Measurements from ENCODE around the gene BMP7. TPM values are rescaled to one million over a fixed set of nuclear protein-coding genes. Genes with fewer than 3 reads are reported as not detected.

Gene BMP7
- total and polyA plus RNA-seq, 2 of the 13 experiments (the other 11 are each of a cell fraction or from before 2014, with no cell fraction given): not detected

GRCh38 chr20:57263801-57264792 is 2.3 kb downstream of the BMP7 start (continued):
- no peak; the same call in 1 of the 2 replicates for TF ChIP-seq ZNF281 (CRISPR knock-in tag; IDR thresholded peaks at IDR 0.05; ENCODE audit: borderline replicate concordance)
- TF ChIP-seq FLYWCH1 (CRISPR knock-in tag; IDR thresholded peaks at IDR 0.05): no peak
- TF ChIP-seq ZNF569 (CRISPR knock-in tag; IDR thresholded peaks at IDR 0.05; ENCODE audit: borderline replicate concordance): no peak
- TF ChIP-seq ADNP (CRISPR knock-in tag; IDR thresholded peaks at IDR 0.05): no peak
- TF ChIP-seq ZKSCAN5 (CRISPR knock-in tag; IDR thresholded peaks at IDR 0.05): no peak
- TF ChIP-seq, protein P1, sequence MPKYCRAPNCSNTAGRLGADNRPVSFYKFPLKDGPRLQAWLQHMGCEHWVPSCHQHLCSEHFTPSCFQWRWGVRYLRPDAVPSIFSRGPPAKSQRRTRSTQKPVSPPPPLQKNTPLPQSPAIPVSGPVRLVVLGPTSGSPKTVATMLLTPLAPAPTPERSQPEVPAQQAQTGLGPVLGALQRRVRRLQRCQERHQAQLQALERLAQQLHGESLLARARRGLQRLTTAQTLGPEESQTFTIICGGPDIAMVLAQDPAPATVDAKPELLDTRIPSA (CRISPR knock-in tag; IDR thresholded peaks at IDR 0.05; ENCODE audit: borderline replicate concordance): no peak
- no peak for TF ChIP-seq HOXD1 (CRISPR knock-in tag; IDR thresholded peaks at IDR 0.05)
- no peak for TF ChIP-seq SOX13 (IDR thresholded peaks at IDR 0.05)
- peak in 1 of 2 experiments; percentile 73; a peak in 2 of 4 replicates for TF ChIP-seq SOX13 (CRISPR knock-in tag; conservative IDR thresholded peaks at IDR 0.05 in 1 of 2, IDR thresholded peaks at IDR 0.05 in 1 of 2)
- no peak for TF ChIP-seq RFXAP (CRISPR knock-in tag; IDR thresholded peaks at IDR 0.05; ENCODE audit: borderline replicate concordance)
- no peak for TF ChIP-seq SNRNP70 (IDR thresholded peaks at IDR 0.05; ENCODE audit: low read depth, low read length)
- no peak for TF ChIP-seq MZF1 (CRISPR knock-in tag; IDR thresholded peaks at IDR 0.05; ENCODE audit: borderline replicate concordance)
- TF ChIP-seq FOXA3 (CRISPR knock-in tag; IDR thresholded peaks at IDR 0.05): peak; percentile 93
- TF ChIP-seq ELK4 (CRISPR knock-in tag; IDR thresholded peaks at IDR 0.05; ENCODE audit: borderline replicate concordance): no peak
- TF ChIP-seq NR2F1 (CRISPR knock-in tag; IDR thresholded peaks at IDR 0.05): no peak
- no peak for TF ChIP-seq ZNF557 (CRISPR knock-in tag; IDR thresholded peaks at IDR 0.05)
- TF ChIP-seq GMEB2 (CRISPR knock-in tag; IDR thresholded peaks at IDR 0.05; ENCODE audit: low read depth): no peak
- no peak for TF ChIP-seq ZNF776 (CRISPR knock-in tag; IDR thresholded peaks at IDR 0.05)
- no peak for TF ChIP-seq GTF2F1 (IDR thresholded peaks at IDR 0.05; ENCODE audit: low read length)
- no peak for TF ChIP-seq SRSF9 (IDR thresholded peaks at IDR 0.05; ENCODE audit: borderline replicate concordance, insufficient read depth, low read depth, low read length, poor library complexity, severe bottlenecking)
- peak; percentile 46; the same call in 1 of the 2 replicates for TF ChIP-seq FOXJ3 (CRISPR knock-in tag; IDR thresholded peaks at IDR 0.05; ENCODE audit: borderline replicate concordance)
